K562 (cell line): ENCODE results near the gene UGT1A6. TPM values are rescaled to one million over a fixed set of nuclear protein-coding genes. Genes with fewer than 3 reads are reported as not detected.

Experiments
- ATAC-seq: fragments of 200-7000 bp; cut with Tn5 transposase; 3 replicates; pipeline ENCODE4 v1.9.1; 2020; ENCODE audit warnings: moderate library complexity
- BruUV-seq: library from RNA; stranded (reverse); fragments of 400-500 nt; replicated peaks from 2 replicates; lab custom pipeline; 2021; lab: Mats Ljungman, UMichigan
- CTCF ChIA-PET: fragments of 300-600 bp; formaldehyde crosslinking; extraction: SDS; loops from one replicate; lab custom pipeline; 2021; ENCODE audit warnings: low intra/inter-chr PET ratio; lab: Yijun Ruan, JAX
- POLR2A ChIA-PET: fragments of 300-600, 350-650 bp; sonication (Branson Sonifier 250); formaldehyde crosslinking; extraction: SDS; loops from one replicate; lab custom pipeline; 2021; ENCODE audit warnings: antibody characterized with exemption, inconsistent platforms; lab: Yijun Ruan, JAX
- DNase-seq, 4 experiments: peaks; one replicate each; pipeline versions ENCODE4 v3.0.0 to v3.0.0-alpha.2; 2011 to 2018; ENCODE audit warnings: low spot score in 3 of 4, mixed read lengths in 3 of 4; ENCODE audit errors: extremely low read depth in 1 of 4
- FAIRE-seq: peaks from 2 replicates; lab custom pipeline; 2011; peaks lifted over from hg19 to GRCh38; lab: Jason Lieb, UNC
- H2AFZ ChIP-seq: 2 replicates; pipeline ENCODE4 v1.6.0; 2011; ENCODE audit warnings: low read depth, low read length, control low read depth, inconsistent platforms
- H3K27ac ChIP-seq: fragments of 200-600 bp; 3 replicates; pipeline ENCODE4 v1.8.0; 2011; ENCODE audit warnings: low read depth, mild to moderate bottlenecking, control low read depth, inconsistent platforms, low read length, moderate library complexity, mixed read lengths; ENCODE audit errors: extremely low read depth
- H3K27me3 ChIP-seq, 2 experiments: fragments of 300-600 bp in 1 of 2; 2 replicates in 1 of 2; 3 replicates in 1 of 2; pipeline versions ENCODE4 v1.6.0 to v1.8.0; 2011; ENCODE audit warnings: inconsistent platforms in 2 of 2, low read length in 2 of 2, mild to moderate bottlenecking in 1 of 2, mixed read lengths in 1 of 2, moderate library complexity in 1 of 2; ENCODE audit not compliant: control insufficient read depth in 2 of 2, insufficient read depth in 2 of 2
- H3K36me3 ChIP-seq: fragments of 300-600 bp; 3 replicates; pipeline ENCODE4 v1.8.0; 2011; ENCODE audit warnings: mild to moderate bottlenecking, low read length, inconsistent platforms; ENCODE audit not compliant: control insufficient read depth, insufficient read depth
- H3K4me1 ChIP-seq, 2 experiments: fragments of 200-600 bp in 1 of 2; replicated peaks in 1 of 2; 2 replicates in 1 of 2; 3 replicates in 1 of 2; pipeline versions ENCODE4 v1.5.1 to v1.8.0; 2011; ENCODE audit warnings: inconsistent platforms in 2 of 2, low read length in 2 of 2, mild to moderate bottlenecking in 1 of 2, mixed read lengths in 1 of 2, moderate library complexity in 1 of 2; ENCODE audit not compliant: control insufficient read depth in 2 of 2, insufficient read depth in 2 of 2
- H3K4me2 ChIP-seq: 2 replicates; pipeline ENCODE4 v1.6.1; 2011; ENCODE audit warnings: low read length, control low read depth, inconsistent platforms, mixed read lengths; ENCODE audit not compliant: insufficient read depth
- H3K4me3 ChIP-seq: fragments of 200-600 bp; sonication (generic), shearing (Covaris generic); 2 replicates; pipeline ENCODE4 v1.5.1; 2016; ENCODE audit warnings: control low read depth, inconsistent platforms
- H3K79me2 ChIP-seq: fragments of 200-600 bp; 3 replicates; pipeline ENCODE4 v1.8.0; 2011; ENCODE audit warnings: low read length, inconsistent platforms; ENCODE audit not compliant: control insufficient read depth, insufficient read depth
- H3K9ac ChIP-seq, 2 experiments: 2 replicates each; pipeline versions ENCODE4 v1.6.0 to v1.6.1; 2011; ENCODE audit warnings: low read depth in 2 of 2, low read length in 2 of 2, control low read depth in 1 of 2, inconsistent platforms in 1 of 2, mild to moderate bottlenecking in 1 of 2, mixed read lengths in 1 of 2; ENCODE audit not compliant: insufficient read depth in 1 of 2
- H3K9me1 ChIP-seq: one replicate; pipeline ENCODE4 v1.6.0; 2011; ENCODE audit warnings: inconsistent platforms, mild to moderate bottlenecking, low read length, moderate library complexity; ENCODE audit not compliant: control insufficient read depth, insufficient read depth
- H3K9me3 ChIP-seq: replicated peaks from 2 replicates; pipeline ENCODE4 v1.5.1; 2011; ENCODE audit warnings: low read depth, low read length, inconsistent platforms; ENCODE audit not compliant: control insufficient read depth, insufficient read depth
- H4K20me1 ChIP-seq: replicated peaks from 2 replicates; pipeline ENCODE4 v1.6.1; 2011; ENCODE audit warnings: low read length, inconsistent platforms, mixed read lengths; ENCODE audit not compliant: control insufficient read depth, insufficient read depth
- ELF2 ChIP-seq: fragments of 250-450 bp; sonication (Bioruptor Pico); IDR thresholded peaks from 2 replicates; pipeline ENCODE4 v1.5.0; 2021; ENCODE audit warnings: mild to moderate bottlenecking
- FOXA1 ChIP-seq: fragments of 450-650 bp; IDR thresholded peaks from 2 replicates; pipeline ENCODE4 v1.6.1; 2016; ENCODE audit warnings: mild to moderate bottlenecking, borderline replicate concordance
- KAT8 ChIP-seq: fragments of 450-650 bp; IDR thresholded peaks from 2 replicates; pipeline ENCODE4 v1.6.1; 2016; ENCODE audit warnings: low read depth, mild to moderate bottlenecking
- STAG1 ChIP-seq: sonication (generic); formaldehyde crosslinking; IDR thresholded peaks from 2 replicates; pipeline ENCODE4 v1.5.0; 2020; ENCODE audit warnings: missing genetic modification reagents, borderline replicate concordance
- ZNF830 ChIP-seq: fragments of 250-450 bp; sonication (Bioruptor Pico); IDR thresholded peaks from 2 replicates; pipeline ENCODE4 v1.5.0; 2021; ENCODE audit warnings: mild to moderate bottlenecking
- WGBS: fragments of 100-300 bp; shearing (Covaris generic); methylation state at CpG from one replicate; pipeline ENCODE4 v1.1.6; 2016; ENCODE audit warnings: low coverage, mixed read lengths; ENCODE audit not compliant: insufficient coverage; ENCODE audit errors: missing lambda C conversion rate; 5-methylcytosine and 5-hydroxymethylcytosine counted together
- in situ Hi-C: fragments of 300-500 bp; cut with MboI; formaldehyde crosslinking; loops from 4 replicates; pipeline ENCODE4 v1.15.0; 2018; ENCODE audit warnings: inconsistent platforms, mixed read lengths
- intact Hi-C: fragments of 100-400 bp; cut with micrococcal nuclease; formaldehyde crosslinking; loops from 2 replicates; pipeline ENCODE4 v1.14.2; 2022
- polyA plus RNA-seq, 8 experiments: library from polyadenylated mRNA; depleted of rRNA in 4 of 8; stranded (reverse) in 5 of 8; unstranded in 3 of 8; fragments of >200 nt; fragmentation: Nextera tagmentation in 2 of 8; fragmentation: Illumina TruSeq in 1 of 8; extraction: Ambion mirVana in 2 of 8; extraction: Trizol in 1 of 8; gene quantifications; 2 replicates each; pipeline versions ENCODE4 v1.2.1 to v1.2.3, GENCODE V29; 2011 to 2014; ENCODE audit warnings: inconsistent platforms in 1 of 8, missing spikeins in 1 of 8
- total RNA-seq, 7 experiments: library from RNA; depleted of rRNA in 6 of 7; stranded (reverse); fragments of >200 nt in 6 of 7; fragmentation: Illumina TruSeq in 2 of 7; extraction: Trizol in 2 of 7; gene quantifications; 2 replicates each; pipeline versions ENCODE4 v1.2.1 to v1.2.3, GENCODE V29; 2011 to 2021; ENCODE audit warnings: low replicate concordance in 1 of 7

Gene UGT1A6
- total and polyA plus RNA-seq, 9 of the 15 experiments (the other 6 are each of a cell fraction or from before 2014, with no cell fraction given) = not detected

- DNase-seq = no peak
- Histone ChIP-seq H3K4me2 (no peak overlapping the region), H4K20me1 (no peaks in the 10 kb centered on the region), H3K9me3 (no peaks in the 10 kb centered on the region), H3K4me3 (no peak overlapping the region), H3K4me1 (no peaks in the 10 kb centered on the region), H3K79me2 (no peaks in the 10 kb centered on the region), H3K27ac (no peak overlapping the region), H3K36me3 (no peaks in the 10 kb centered on the region), H2AFZ (no peak overlapping the region), H3K9ac (no peak overlapping the region), H3K27me3 (peaks cover 0 to 13% of the 10 kb centered on the region in 2 experiments; a peak in 3 of 5 replicates), H3K9me1 (no peaks in the 10 kb centered on the region)
- ATAC-seq = no peak
- CTCF ChIA-PET = no interaction called here
- no peak for FAIRE-seq
- no TSS peak for BruUV-seq
- WGBS = 0% methylated on average over 13 of the region's 16 CpGs
- in situ Hi-C loops (no loop called here), intact Hi-C loops (no loop called here)
- POLR2A ChIA-PET = no interaction called here
- TF ChIP-seq ZNF830 (CRISPR knock-in tag) = no peak
- TF ChIP-seq, all 486 proteins: peak for 0
These were observed 79.5 kb downstream of the UGT1A6 start for GRCh38 chr2:233772153-233772552.

- ATAC-seq (no peak), DNase-seq (no peak), FAIRE-seq (no peak)
- Histone ChIP-seq H3K4me3 (no peak overlapping the region), H3K4me2 (no peak overlapping the region), H3K9me3 (no peaks in the 10 kb centered on the region), H3K9me1 (no peaks in the 10 kb centered on the region), H4K20me1 (no peaks in the 10 kb centered on the region), H3K79me2 (no peaks in the 10 kb centered on the region), H2AFZ (no peak overlapping the region), H3K27me3 (peaks cover 0 to 13% of the 10 kb centered on the region in 2 experiments; a peak in 3 of 5 replicates), H3K27ac (no peak overlapping the region), H3K36me3 (no peaks in the 10 kb centered on the region), H3K4me1 (no peaks in the 10 kb centered on the region)
- ChIA-PET POLR2A (no interaction called here), CTCF (no interaction called here)
- WGBS = 4% methylated on average over 5 of the region's 5 CpGs
- no TSS peak for BruUV-seq
- in situ Hi-C loops = no loop called here
- intact Hi-C loops = no loop called here
- TF ChIP-seq KAT8 (no peak), FOXA1 (no peak), STAG1 (CRISPR knock-in tag) (no peak), ELF2 (CRISPR knock-in tag) (no peak)
- TF ChIP-seq, all 486 proteins: peak for 0
- H3K9ac ChIP-seq = no peak overlapping the region
These were observed 79.9 kb downstream of the UGT1A6 start for GRCh38 chr2:233772583-233772982.
